Skeletal muscle tissue (tissue), 4 donors: ENCODE data around the gene ALMS1. TPM values are rescaled to one million over a fixed set of nuclear protein-coding genes. Genes with fewer than 3 reads are reported as not detected.
"Not testable (repeated sequence)": the region's sequence is repeated elsewhere in the genome, so short reads cannot be mapped to it uniquely, and the experiment has no call there.

ENCODE experiments used
- H3K27ac ChIP-seq: one replicate; pipeline ENCODE4 v1.7.0; 2013; ENCODE audit warnings: mild to moderate bottlenecking, low read depth, low read length, inconsistent platforms
- H3K27me3 ChIP-seq, 3 donors: one replicate each; pipeline ENCODE4 v1.7.0; 2013; ENCODE audit warnings: low read length in 3 of 3; ENCODE audit not compliant: control insufficient read depth in 3 of 3, insufficient read depth in 3 of 3
- H3K36me3 ChIP-seq, 3 donors: one replicate each; pipeline ENCODE4 v1.7.0; 2013; ENCODE audit warnings: low read length in 3 of 3; ENCODE audit not compliant: control insufficient read depth in 3 of 3, insufficient read depth in 3 of 3
- H3K4me1 ChIP-seq, 3 donors: one replicate each; pipeline ENCODE4 v1.7.0; 2013; ENCODE audit warnings: low read length in 3 of 3, mild to moderate bottlenecking in 3 of 3; ENCODE audit not compliant: control insufficient read depth in 3 of 3, insufficient read depth in 3 of 3
- H3K4me3 ChIP-seq, 3 donors: one replicate each; pipeline ENCODE4 v1.7.0; 2013; ENCODE audit warnings: low read length in 3 of 3
- H3K9ac ChIP-seq, 3 donors: one replicate each; pipeline ENCODE4 v1.7.0; 2013; ENCODE audit warnings: low read length in 3 of 3, mild to moderate bottlenecking in 3 of 3, moderate library complexity in 2 of 3, low read depth in 1 of 3
- H3K9me3 ChIP-seq, 3 donors: one replicate each; pipeline ENCODE4 v1.7.0; 2013; ENCODE audit warnings: low read length in 3 of 3; ENCODE audit not compliant: control insufficient read depth in 3 of 3
- total RNA-seq: library from RNA; depleted of rRNA; stranded (reverse); fragments of >200 nt; gene quantifications from one replicate; pipeline ENCODE4 v1.2.3, GENCODE V29; 2014
- donor health status: Osteomylitis.

ALMS1 gene
- total RNA-seq, 1 donor from 2014 or later = 17.7 TPM

GRCh38 chr2:73630662-73631266 is 245.1 kb downstream of the ALMS1 start:
- H3K9me3 ChIP-seq, H3K4me3 ChIP-seq, H3K9ac ChIP-seq, H3K4me1 ChIP-seq, H3K36me3 ChIP-seq, H3K27ac ChIP-seq, H3K27me3 ChIP-seq: not testable (repeated sequence)

GRCh38 chr2:73636977-73637376 is 251.3 kb downstream of the ALMS1 start:
- not testable (repeated sequence) for H3K9me3 ChIP-seq, H3K4me1 ChIP-seq, H3K27ac ChIP-seq, H3K9ac ChIP-seq, H3K27me3 ChIP-seq, H3K36me3 ChIP-seq, H3K4me3 ChIP-seq

DNA sequence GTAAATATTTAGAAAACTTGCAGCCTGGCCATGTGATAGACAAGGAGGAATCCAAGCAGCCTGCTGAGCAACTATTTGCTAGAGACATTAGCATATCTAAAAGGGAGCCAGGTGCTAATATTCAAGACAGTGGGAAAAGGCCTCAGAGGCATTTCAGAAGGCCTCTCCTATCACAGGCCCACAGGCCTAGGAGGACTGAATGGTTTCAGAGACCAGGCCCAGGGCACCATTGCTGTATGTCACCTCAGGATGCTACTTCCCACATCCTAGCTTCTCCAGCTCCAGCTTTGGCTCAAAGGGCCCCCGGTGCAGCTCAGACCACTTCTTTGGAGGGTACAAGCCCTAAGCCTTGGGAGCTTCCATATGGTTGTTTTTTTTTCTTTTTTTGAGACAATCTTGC is 252.8 kb downstream of the ALMS1 start:
- no peak overlapping the region for H3K27ac ChIP-seq
- H3K4me1 ChIP-seq = peaks cover 0 to 2% (median 0%) of the 10 kb centered on the region in 3 donors
- H3K36me3 ChIP-seq = no peaks in the 10 kb centered on the region
- no peak overlapping the region for H3K4me3 ChIP-seq
- no peaks in the 10 kb centered on the region for H3K9me3 ChIP-seq
- H3K9ac ChIP-seq = no peak overlapping the region
- H3K27me3 ChIP-seq = peaks cover 0 to 4% (median 0%) of the 10 kb centered on the region in 3 donors

DNA sequence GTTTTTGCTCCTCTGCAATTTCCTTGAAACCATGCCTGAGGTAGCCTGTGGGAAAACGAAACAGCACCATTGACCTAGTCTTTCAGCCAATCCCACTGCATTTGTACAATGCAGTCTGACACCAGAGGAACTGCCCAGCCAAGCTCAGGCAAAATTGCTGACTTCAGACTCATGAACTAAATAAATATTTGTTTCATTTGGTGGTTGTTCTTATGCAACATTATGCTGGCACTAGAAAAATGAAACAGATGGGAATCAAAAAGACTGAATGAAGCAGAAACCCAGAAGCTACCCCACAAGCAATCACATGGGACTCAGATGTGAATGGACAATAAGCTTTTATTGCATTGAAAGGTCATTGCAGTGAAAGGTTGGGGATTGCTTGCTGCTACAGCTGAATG is 254.9 kb downstream of the ALMS1 start:
- no peak overlapping the region for H3K27ac ChIP-seq
- H3K4me1 ChIP-seq = peaks cover 0 to 2% (median 0%) of the 10 kb centered on the region in 3 donors
- peaks cover 0 to 4% (median 0%) of the 10 kb centered on the region in 3 donors for H3K27me3 ChIP-seq
- no peaks in the 10 kb centered on the region for H3K36me3 ChIP-seq
- no peak overlapping the region for H3K4me3 ChIP-seq
- no peak overlapping the region for H3K9ac ChIP-seq
- no peaks in the 10 kb centered on the region for H3K9me3 ChIP-seq

- Histone ChIP-seq H3K4me1 (peaks cover 0 to 2% (median 0%) of the 10 kb centered on the region in 3 donors), H3K36me3 (no peaks in the 10 kb centered on the region), H3K9me3 (no peaks in the 10 kb centered on the region), H3K9ac (no peak overlapping the region), H3K27me3 (peaks cover 0 to 4% (median 0%) of the 10 kb centered on the region in 3 donors), H3K27ac (no peak overlapping the region), H3K4me3 (no peak overlapping the region)
Observed at GRCh38 chr2:73640946-73641766, 255.5 kb downstream of the ALMS1 start.

DNA sequence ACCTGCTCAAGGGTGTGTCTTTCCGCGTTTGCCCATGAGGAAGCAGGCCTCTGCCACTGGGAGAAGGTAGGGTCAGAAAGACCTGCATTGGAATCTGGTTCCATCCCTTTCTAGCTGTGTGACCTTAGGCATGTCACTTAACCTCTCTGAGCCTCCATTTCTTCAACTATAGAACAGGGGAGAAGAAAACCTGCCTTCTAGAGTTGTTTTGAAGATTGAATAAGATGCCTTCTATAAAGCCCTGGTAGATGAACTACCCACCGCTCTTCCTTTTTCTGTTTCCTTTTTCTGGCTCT is 256.1 kb downstream of the ALMS1 start:
- Histone ChIP-seq H3K9ac (no peak overlapping the region), H3K4me1 (peaks cover 0 to 2% (median 0%) of the 10 kb centered on the region in 3 donors), H3K36me3 (no peaks in the 10 kb centered on the region), H3K4me3 (no peak overlapping the region), H3K27me3 (peaks cover 0 to 4% (median 0%) of the 10 kb centered on the region in 3 donors), H3K27ac (no peak overlapping the region), H3K9me3 (no peaks in the 10 kb centered on the region)

- H3K27ac ChIP-seq = no peak within 1 kb of the TSS
- H3K9ac ChIP-seq = no peak within 1 kb of the TSS
Observed at GRCh38 chr2:73642338-73643018, 256.8 kb downstream of the ALMS1 start, which contains the start of gene NAT8. TSS of gene NAT8 (minus strand) at chr2:73642422. CDS start at chr2:73641628, 794 bp downstream.

DNA sequence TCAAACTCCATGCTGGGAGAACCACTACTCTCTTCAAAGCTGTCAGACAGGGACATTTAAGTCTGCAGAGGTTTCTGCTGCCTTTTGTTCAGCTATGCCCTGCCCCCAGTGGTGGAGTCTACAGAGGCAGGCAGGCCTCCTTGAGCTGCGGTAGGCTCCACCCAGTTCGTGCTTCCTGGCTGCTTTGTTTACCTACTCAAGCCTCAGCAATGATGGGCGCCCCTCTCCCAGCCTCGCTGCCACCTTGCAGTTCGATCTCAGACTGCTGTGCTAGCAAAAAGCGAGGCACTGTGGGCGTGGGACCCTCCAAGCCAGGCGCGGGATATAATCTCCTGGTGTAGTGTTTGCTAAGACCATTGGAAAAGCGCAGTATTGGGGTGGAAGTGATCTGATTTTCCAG is 262.1 kb downstream of the ALMS1 start:
- H3K4me1 ChIP-seq, H3K36me3 ChIP-seq, H3K4me3 ChIP-seq, H3K9ac ChIP-seq, H3K27me3 ChIP-seq, H3K27ac ChIP-seq, H3K9me3 ChIP-seq: not testable (repeated sequence)

More at GRCh38 chr2:73642338-73643018, 256.8 kb downstream of the ALMS1 start, which contains the start of gene NAT8:
- H3K27me3 ChIP-seq = peaks cover 0 to 4% (median 0%) of the 10 kb centered on the region in 3 donors
- H3K4me1 ChIP-seq = peaks cover 0 to 2% (median 0%) of the 10 kb centered on the region in 3 donors
- H3K4me3 ChIP-seq = no peak within 1 kb of the TSS
- no peaks in the 10 kb centered on the region for H3K9me3 ChIP-seq
- H3K36me3 ChIP-seq = no peaks in the 10 kb centered on the region

GRCh38 chr2:73651591-73652230 is 266.1 kb downstream of the ALMS1 start:
- H3K27ac ChIP-seq = no peak overlapping the region
- H3K9me3 ChIP-seq = no peaks in the 10 kb centered on the region
- no peaks in the 10 kb centered on the region for H3K4me1 ChIP-seq
- no peak overlapping the region for H3K9ac ChIP-seq
- H3K27me3 ChIP-seq = no peaks in the 10 kb centered on the region
- H3K4me3 ChIP-seq = no peak overlapping the region
- H3K36me3 ChIP-seq = no peaks in the 10 kb centered on the region
